Large intestine (tissue), 3 donors: Measurements from ENCODE around the gene SIK3. TPM values are rescaled to one million over a fixed set of nuclear protein-coding genes. Genes with fewer than 3 reads are reported as not detected.

ENCODE experiments used
- DNase-seq, 2 donors: peaks; one replicate each; pipeline versions ENCODE4 v3.0.0 to v3.0.0-alpha.2; 2013
- H3K27ac ChIP-seq: one replicate; pipeline ENCODE4 v1.5.1; 2013; ENCODE audit warnings: low read length
- H3K27me3 ChIP-seq: 2 replicates; pipeline ENCODE4 v1.6.1; 2013; ENCODE audit warnings: low read length; ENCODE audit not compliant: control insufficient read depth, insufficient read depth
- H3K36me3 ChIP-seq: 2 replicates; pipeline ENCODE4 v1.6.1; 2013; ENCODE audit warnings: low read length; ENCODE audit not compliant: control insufficient read depth, insufficient read depth
- H3K4me1 ChIP-seq: one replicate; pipeline ENCODE4 v1.6.1; 2013; ENCODE audit warnings: low read length; ENCODE audit not compliant: control insufficient read depth, insufficient read depth
- H3K4me3 ChIP-seq: one replicate; pipeline ENCODE4 v1.5.1; 2013; ENCODE audit warnings: low read length
- H3K9me3 ChIP-seq: one replicate; pipeline ENCODE4 v1.6.1; 2013; ENCODE audit warnings: mild to moderate bottlenecking, low read depth, low read length, moderate library complexity; ENCODE audit not compliant: control insufficient read depth
- WGBS: methylation state at CpG from one replicate; pipeline ENCODE4 v1.1.5; 2013; ENCODE audit warnings: low lambda C conversion rate; ENCODE audit not compliant: insufficient coverage; 5-methylcytosine and 5-hydroxymethylcytosine counted together
- polyA plus RNA-seq: library from polyadenylated mRNA; unstranded; fragments of 120-200 nt; gene quantifications from one replicate; pipeline ENCODE4 v1.2.1, GENCODE V29; 2013

Gene SIK3
- polyA plus RNA-seq, 1 donor, result 34.6 TPM

GRCh38 chr11:116849060-116849459 is 249.2 kb downstream of the SIK3 start:
- Histone ChIP-seq H3K27me3 (no peaks in the 10 kb centered on the region), H3K4me1 (peaks cover 25% of the 10 kb centered on the region), H3K4me3 (no peak overlapping the region), H3K36me3 (peaks cover 59% of the 10 kb centered on the region), H3K27ac (no peak overlapping the region), H3K9me3 (no peaks in the 10 kb centered on the region)
- WGBS, result no CpG with 5 or more reads among the region's 12 CpGs
- no peak for DNase-seq

GRCh38 chr11:116847612-116848011 is 250.6 kb downstream of the SIK3 start:
- H3K9me3 ChIP-seq, result no peaks in the 10 kb centered on the region
- 100% methylated on average over 1 of the region's 4 CpGs for WGBS
- H3K27ac ChIP-seq, result no peak overlapping the region
- H3K4me3 ChIP-seq, result no peak overlapping the region
- DNase-seq, result no peak
- no peaks in the 10 kb centered on the region for H3K27me3 ChIP-seq
- peaks cover 21% of the 10 kb centered on the region for H3K4me1 ChIP-seq
- peaks cover 57% of the 10 kb centered on the region for H3K36me3 ChIP-seq

GRCh38 chr11:116844722-116845121 is 253.5 kb downstream of the SIK3 start:
- no peak for DNase-seq
- Histone ChIP-seq H3K4me1 (peaks cover 36% of the 10 kb centered on the region), H3K9me3 (no peaks in the 10 kb centered on the region), H3K36me3 (peaks cover 52% of the 10 kb centered on the region), H3K27ac (no peak overlapping the region), H3K4me3 (no peak overlapping the region), H3K27me3 (no peaks in the 10 kb centered on the region)
- 100% methylated on average over 2 of the region's 4 CpGs for WGBS

- H3K36me3 ChIP-seq, result peaks cover 43% of the 10 kb centered on the region
These were observed 254.6 kb downstream of the SIK3 start for GRCh38 chr11:116843661-116844060.

GRCh38 chr11:116842909-116843308 is 255.3 kb downstream of the SIK3 start:
- no peaks in the 10 kb centered on the region for H3K27me3 ChIP-seq
- H3K4me3 ChIP-seq, result no peak overlapping the region
- peaks cover 54% of the 10 kb centered on the region for H3K4me1 ChIP-seq
- no peaks in the 10 kb centered on the region for H3K9me3 ChIP-seq
- DNase-seq, result peak; percentile 91 to 93
- H3K27ac ChIP-seq, result peak overlapping the region; percentile 88
- H3K36me3 ChIP-seq, result peaks cover 38% of the 10 kb centered on the region
- 80% methylated on average over 1 of the region's 4 CpGs for WGBS

More at GRCh38 chr11:116843661-116844060, 254.6 kb downstream of the SIK3 start:
- no CpG with 5 or more reads among the region's 9 CpGs for WGBS
- Histone ChIP-seq H3K4me1 (peaks cover 46% of the 10 kb centered on the region), H3K9me3 (no peaks in the 10 kb centered on the region), H3K27ac (peak overlapping the region; percentile 88), H3K4me3 (no peak overlapping the region), H3K27me3 (no peaks in the 10 kb centered on the region)
- DNase-seq, result no peak

GRCh38 chr11:116842117-116842516 is 256.1 kb downstream of the SIK3 start:
- H3K4me1 ChIP-seq, result peaks cover 61% of the 10 kb centered on the region

GRCh38 chr11:116840746-116841296 is 257.4 kb downstream of the SIK3 start:
- DNase-seq, result no peak
- H3K27ac ChIP-seq, result peak overlapping the region; percentile 96
- H3K36me3 ChIP-seq, result peaks cover 17% of the 10 kb centered on the region
- no peak overlapping the region for H3K4me3 ChIP-seq
- H3K9me3 ChIP-seq, result no peaks in the 10 kb centered on the region
- H3K4me1 ChIP-seq, result peaks cover 69% of the 10 kb centered on the region
- no CpG with 5 or more reads among the region's 9 CpGs for WGBS
- H3K27me3 ChIP-seq, result no peaks in the 10 kb centered on the region

More at GRCh38 chr11:116842117-116842516, 256.1 kb downstream of the SIK3 start:
- DNase-seq, result no peak
- Histone ChIP-seq H3K27me3 (no peaks in the 10 kb centered on the region), H3K9me3 (no peaks in the 10 kb centered on the region), H3K4me3 (no peak overlapping the region), H3K36me3 (peaks cover 30% of the 10 kb centered on the region), H3K27ac (peak overlapping the region; percentile 88)
- WGBS, result 88% methylated on average over 3 of the region's 4 CpGs

- Histone ChIP-seq H3K36me3 (peaks cover 14% of the 10 kb centered on the region), H3K4me1 (peaks cover 73% of the 10 kb centered on the region), H3K27ac (peak overlapping the region; percentile 96), H3K9me3 (no peaks in the 10 kb centered on the region), H3K4me3 (no peak overlapping the region), H3K27me3 (no peaks in the 10 kb centered on the region)
- no peak for DNase-seq
- no CpG with 5 or more reads among the region's 6 CpGs for WGBS
These were observed 257.9 kb downstream of the SIK3 start for GRCh38 chr11:116840224-116840745.

- H3K36me3 ChIP-seq, result peaks cover 6% of the 10 kb centered on the region
- no peaks in the 10 kb centered on the region for H3K27me3 ChIP-seq
- WGBS, result no CpG with 5 or more reads among the region's 6 CpGs
- H3K27ac ChIP-seq, result peak overlapping the region; percentile 96
- H3K4me3 ChIP-seq, result no peak overlapping the region
- DNase-seq, result peak; percentile 82 to 91
- H3K4me1 ChIP-seq, result peaks cover 69% of the 10 kb centered on the region
- no peaks in the 10 kb centered on the region for H3K9me3 ChIP-seq
These were observed 259.7 kb downstream of the SIK3 start for GRCh38 chr11:116838321-116839084.

GRCh38 chr11:116837231-116838091 is 260.8 kb downstream of the SIK3 start, which contains the start of gene APOA1:
TSS of gene APOA1 (minus strand) at chr11:116837622. CDS start at chr11:116837387, 235 bp downstream.
- DNase-seq, result peak; percentile 88 to 89
- no peaks in the 10 kb centered on the region for H3K27me3 ChIP-seq
- peaks cover 66% of the 10 kb centered on the region for H3K4me1 ChIP-seq
- H3K36me3 ChIP-seq, result peaks cover 8% of the 10 kb centered on the region
- no CpG with 5 or more reads among the region's 19 CpGs for WGBS
- H3K27ac ChIP-seq, result peak within 1 kb of the TSS; percentile 96
- H3K9me3 ChIP-seq, result no peaks in the 10 kb centered on the region
- peak within 1 kb of the TSS; percentile 74 for H3K4me3 ChIP-seq
